MCF 10A (cell line): ENCODE results near the gene NEURL1B. TPM values are rescaled to one million over a fixed set of nuclear protein-coding genes. Genes with fewer than 3 reads are reported as not detected.

ENCODE experiments used
- BruUV-seq: library from RNA; stranded (reverse); fragments of 400-500 nt; replicated peaks from 2 replicates; lab custom pipeline; 2021; lab: Mats Ljungman, UMichigan
- CTCF ChIA-PET: fragments of 300-600 bp; sonication (Branson Sonifier 250); formaldehyde crosslinking; extraction: SDS; loops from one replicate; lab custom pipeline; 2021; ENCODE audit warnings: antibody characterized with exemption, inconsistent platforms; lab: Yijun Ruan, JAX
- POLR2A ChIA-PET: fragments of 300-600, 350-650 bp; sonication (Branson Sonifier 250); formaldehyde crosslinking; extraction: SDS; loops from one replicate; lab custom pipeline; 2020; ENCODE audit warnings: antibody characterized with exemption, inconsistent platforms; lab: Yijun Ruan, JAX
- DNase-seq: peaks from one replicate; pipeline ENCODE4 v3.0.0-alpha.2; 2018; ENCODE audit not compliant: unreplicated experiment
- H3K27ac Mint-ChIP-seq: one replicate; pipeline ENCODE4 v1.8.0; 2022; ENCODE audit warnings: mild to moderate bottlenecking, low read depth, mixed read lengths; ENCODE audit not compliant: unreplicated experiment
- H3K27me3 Mint-ChIP-seq: one replicate; pipeline ENCODE4 v1.8.0; 2022; ENCODE audit warnings: mixed read lengths; ENCODE audit not compliant: insufficient read depth, unreplicated experiment
- H3K36me3 Mint-ChIP-seq: one replicate; pipeline ENCODE4 v1.8.0; 2022; ENCODE audit warnings: mild to moderate bottlenecking, moderate library complexity, mixed read lengths; ENCODE audit not compliant: insufficient read depth, unreplicated experiment
- H3K4me1 Mint-ChIP-seq: one replicate; pipeline ENCODE4 v1.8.0; 2022; ENCODE audit warnings: mixed read lengths; ENCODE audit not compliant: insufficient read depth, unreplicated experiment
- H3K4me3 Mint-ChIP-seq: one replicate; pipeline ENCODE4 v1.8.0; 2022; ENCODE audit warnings: mild to moderate bottlenecking, moderate library complexity, mixed read lengths; ENCODE audit not compliant: unreplicated experiment
- H3K9me3 Mint-ChIP-seq: one replicate; pipeline ENCODE4 v1.8.0; 2022; ENCODE audit warnings: mixed read lengths; ENCODE audit not compliant: unreplicated experiment
- CTCF ChIP-seq: fragments of 200-600 bp; IDR thresholded peaks from one replicate; pipeline ENCODE4 v1.8.0; 2022; ENCODE audit warnings: antibody characterized with exemption, mild to moderate bottlenecking; ENCODE audit not compliant: unreplicated experiment
- intact Hi-C: fragments of 100-400 bp; cut with micrococcal nuclease; formaldehyde crosslinking; loops from 2 replicates; pipeline ENCODE4 v1.14.1; 2022
- total RNA-seq: library from RNA; stranded (reverse); gene quantifications from 2 replicates; pipeline ENCODE4 v1.2.3, GENCODE V29; 2022

Gene NEURL1B
- total RNA-seq, 1 experiment from 2014 or later = 7.6 TPM

- Mint-ChIP-seq H3K27me3 (no peaks in the 10 kb centered on the region), H3K9me3 (no peaks in the 10 kb centered on the region), H3K4me1 (peaks cover 44% of the 10 kb centered on the region), H3K36me3 (peaks cover 13% of the 10 kb centered on the region), H3K27ac (peak overlapping the region; percentile 99), H3K4me3 (peak overlapping the region; percentile 63)
- TF ChIP-seq CTCF = peak; percentile 18
- peak; percentile 93 for DNase-seq
- TSS peak; percentile 92 for BruUV-seq
- CTCF ChIA-PET = interaction anchor here (0.5 to 4.3 kb wide), 21 partner anchors 10 to 738 kb away, joined by 3 to 51 read pairs (median 4); partner anchors contain the start of genes DUSP1 and RPL26L1
- POLR2A ChIA-PET = interaction anchor here (0.7 to 5.2 kb wide), 44 partner anchors 9 to 722 kb away, joined by 3 to 287 read pairs (median 6); partner anchors contain the start of genes ATP6V0E1, DUSP1, ERGIC1 and RPL26L1
- intact Hi-C loops = loop anchor here (1.0 to 5.0 kb wide), 4 partner anchors 16 to 199 kb away; no protein-coding TSS in a partner anchor
Measured at GRCh38 chr5:172733131-172733973, 92.3 kb downstream of the NEURL1B start.

GRCh38 chr5:172733974-172734346 is 92.9 kb downstream of the NEURL1B start:
- H3K27me3 Mint-ChIP-seq = no peaks in the 10 kb centered on the region
- H3K27ac Mint-ChIP-seq = peak overlapping the region; percentile 99
- intact Hi-C loops = loop anchor here (1.0 to 5.0 kb wide), 4 partner anchors 17 to 198 kb away; no protein-coding TSS in a partner anchor
- TF ChIP-seq CTCF = no peak
- ChIA-PET POLR2A (interaction anchor here (0.7 to 5.2 kb wide), 37 partner anchors 10 to 323 kb away, joined by 3 to 287 read pairs (median 7); partner anchors contain the start of genes ATP6V0E1, DUSP1, ERGIC1 and RPL26L1), CTCF (interaction anchor here (0.5 to 4.3 kb wide), 18 partner anchors 10 to 738 kb away, joined by 3 to 51 read pairs (median 4); partner anchors contain the start of genes DUSP1 and RPL26L1)
- H3K4me3 Mint-ChIP-seq = peak overlapping the region; percentile 63
- H3K9me3 Mint-ChIP-seq = no peaks in the 10 kb centered on the region
- peaks cover 44% of the 10 kb centered on the region for H3K4me1 Mint-ChIP-seq
- DNase-seq = no peak
- H3K36me3 Mint-ChIP-seq = peaks cover 13% of the 10 kb centered on the region
- TSS peak; percentile 62 for BruUV-seq

- intact Hi-C loops = no loop called here
- H3K9me3 Mint-ChIP-seq = no peaks in the 10 kb centered on the region
- H3K4me3 Mint-ChIP-seq = no peak overlapping the region
- no peak for DNase-seq
- peaks cover 15% of the 10 kb centered on the region for H3K36me3 Mint-ChIP-seq
- TF ChIP-seq CTCF = no peak
- peaks cover 47% of the 10 kb centered on the region for H3K4me1 Mint-ChIP-seq
- no peaks in the 10 kb centered on the region for H3K27me3 Mint-ChIP-seq
- POLR2A ChIA-PET = interaction anchor here (0.6 to 5.2 kb wide), 5 partner anchors 20 to 279 kb away, joined by 4 to 287 read pairs (median 42); partner anchors contain the start of gene DUSP1
- BruUV-seq = no TSS peak
- CTCF ChIA-PET = interaction anchor here (0.6 to 4.3 kb wide), 6 partner anchors 15 to 192 kb away, joined by 5 to 51 read pairs (median 16); partner anchors contain the start of gene DUSP1
- H3K27ac Mint-ChIP-seq = peak overlapping the region; percentile 99
Measured at GRCh38 chr5:172735141-172735831, 94.2 kb downstream of the NEURL1B start.
